Measurements from ENCODE around the gene MYOM1.

Gene MYOM1

DNA sequence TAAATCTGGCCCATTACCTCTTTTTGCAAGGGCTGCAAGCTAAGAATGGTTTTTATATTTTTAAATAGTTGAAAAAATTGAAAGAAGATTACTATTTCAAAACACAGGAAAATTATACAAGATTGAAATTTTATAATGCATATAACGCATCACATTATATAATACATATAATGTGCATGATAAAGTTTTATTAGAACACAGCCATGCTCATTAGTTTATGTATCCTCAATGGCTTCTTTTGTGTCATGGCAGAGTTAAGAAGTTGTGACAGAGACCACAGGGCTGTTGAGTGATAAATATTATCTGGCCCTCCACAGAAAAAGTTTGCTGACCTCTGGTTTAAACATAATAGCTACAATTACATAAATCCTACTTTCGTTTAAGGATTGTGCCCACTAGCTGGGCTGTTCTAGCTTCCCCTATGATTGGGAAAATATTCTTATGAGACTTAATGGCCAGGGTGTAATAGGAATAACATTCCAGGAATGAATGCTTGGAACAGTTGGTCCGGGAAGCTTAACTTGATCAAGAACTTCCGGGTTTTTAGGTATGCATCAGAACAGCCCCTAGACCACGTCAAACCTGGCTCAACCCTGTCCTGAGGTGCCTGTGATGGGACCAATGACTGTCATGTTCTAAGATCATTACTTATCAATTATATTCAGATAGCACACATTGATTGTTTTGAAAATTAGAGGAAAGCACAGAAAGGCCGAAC is 108.1 kb downstream of the MYOM1 start:
- FAIRE-seq: no peak

DNA sequence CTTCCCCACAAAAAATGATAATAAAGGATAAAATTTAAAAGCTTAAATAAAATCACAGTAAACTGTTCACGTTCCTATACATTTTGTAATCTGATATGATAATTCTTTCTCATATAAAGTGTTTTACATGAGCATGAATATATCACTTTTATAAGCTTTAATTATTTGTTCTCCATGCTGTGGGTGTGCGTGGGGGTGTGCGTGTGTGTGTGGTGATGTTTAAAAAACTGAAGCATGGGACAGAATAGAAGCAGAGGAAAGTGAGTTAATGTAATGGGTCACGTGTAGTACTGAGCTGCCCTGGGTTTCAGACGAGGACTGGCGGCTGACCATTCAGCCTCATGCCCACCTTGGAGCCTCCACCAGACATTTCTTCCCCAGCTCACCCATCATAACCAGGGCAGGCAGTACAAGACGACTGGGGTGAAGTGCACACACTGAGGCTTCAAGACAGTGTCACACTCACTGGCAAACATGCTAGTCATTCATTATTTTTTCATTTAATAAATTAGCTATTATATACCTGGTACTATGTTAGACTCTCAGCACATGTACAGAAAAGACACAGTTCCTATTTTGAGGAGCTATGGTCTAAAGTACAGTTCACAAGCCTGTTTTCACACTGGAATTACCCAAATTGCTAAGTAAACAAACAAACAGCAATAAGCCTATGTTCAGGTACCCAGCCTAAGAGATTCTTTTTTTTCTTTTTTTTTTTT is 109.6 kb downstream of the MYOM1 start:
- no peak for FAIRE-seq

DNA sequence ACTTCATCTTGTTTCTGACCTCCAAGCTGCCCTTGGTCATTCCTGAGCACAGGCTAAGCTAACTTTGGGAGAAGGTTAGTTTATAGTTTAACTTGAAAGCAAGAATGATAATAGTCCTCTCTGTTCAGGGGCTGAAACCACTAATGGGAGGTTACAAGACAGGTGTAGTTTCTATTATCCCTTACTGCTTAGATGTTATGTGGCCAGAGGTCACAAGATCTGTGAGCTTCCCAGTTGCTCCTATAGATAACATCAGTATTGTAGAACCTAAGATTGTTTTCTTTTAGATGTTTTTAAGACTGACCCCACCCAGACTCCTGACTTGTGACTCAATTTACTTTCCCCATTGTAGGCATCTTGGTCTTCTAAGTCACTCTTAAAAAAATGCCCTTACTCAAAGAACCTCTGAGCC is 112.0 kb downstream of the MYOM1 start:
- FAIRE-seq: no peak

DNA sequence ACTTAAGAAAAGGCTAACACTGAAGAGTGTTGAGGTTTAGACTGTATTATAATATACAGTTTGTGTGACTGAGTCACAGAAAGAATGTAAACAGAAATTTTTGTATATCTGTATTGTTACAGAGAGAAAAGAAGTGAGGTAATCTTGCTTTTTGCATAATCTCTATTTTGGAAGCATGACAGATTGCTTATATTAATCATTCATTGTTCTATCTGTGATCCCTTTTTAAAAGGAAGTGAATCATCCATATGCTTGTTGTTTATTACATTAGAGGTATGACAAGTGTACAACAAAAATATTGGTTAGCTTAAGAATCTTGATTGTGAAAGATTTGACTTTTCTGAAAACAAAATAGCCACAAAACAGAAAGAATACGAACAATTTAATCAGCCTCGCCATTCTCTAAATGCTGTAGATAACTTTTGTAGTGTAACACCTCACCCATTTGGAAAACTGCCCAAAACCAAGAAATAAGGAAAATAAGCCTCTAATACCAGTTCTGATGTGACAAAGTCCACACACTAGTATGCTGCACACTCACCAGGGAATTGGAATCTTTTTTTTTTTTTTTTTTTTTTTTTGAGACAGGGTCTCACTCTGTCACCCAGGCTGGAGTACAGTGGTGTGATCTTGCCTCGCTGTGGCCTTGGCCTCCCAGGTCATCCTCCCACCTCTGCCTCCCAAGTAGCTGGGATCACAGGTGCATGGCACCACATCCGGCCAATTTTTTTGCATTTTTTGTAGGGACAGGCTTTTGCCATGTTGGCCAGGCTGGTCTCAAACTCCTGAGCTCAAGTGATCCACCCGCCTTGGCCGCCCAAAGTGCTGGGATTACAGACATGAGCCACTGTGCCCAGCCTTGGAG is 115.3 kb downstream of the MYOM1 start:
- no peak for FAIRE-seq

DNA sequence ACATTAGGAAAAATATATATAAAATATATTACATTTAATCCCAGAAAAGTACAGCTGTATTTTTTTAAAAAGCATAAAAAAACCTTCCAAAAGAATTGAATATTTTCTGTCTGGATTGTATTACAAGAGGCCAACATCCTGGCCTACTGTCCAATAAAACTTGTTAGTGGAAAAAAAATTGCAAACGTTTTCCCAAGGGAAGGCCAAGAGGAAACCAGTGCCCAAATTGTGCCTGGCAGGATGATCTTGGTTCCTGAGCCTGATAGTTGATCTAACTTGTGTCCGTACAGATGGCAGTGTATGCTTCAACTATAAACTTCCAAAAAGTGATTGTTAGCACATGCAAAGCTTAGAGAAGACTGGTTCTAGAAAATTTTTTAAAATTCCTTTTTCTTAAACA is 116.2 kb downstream of the MYOM1 start:
- no peak for FAIRE-seq

DNA sequence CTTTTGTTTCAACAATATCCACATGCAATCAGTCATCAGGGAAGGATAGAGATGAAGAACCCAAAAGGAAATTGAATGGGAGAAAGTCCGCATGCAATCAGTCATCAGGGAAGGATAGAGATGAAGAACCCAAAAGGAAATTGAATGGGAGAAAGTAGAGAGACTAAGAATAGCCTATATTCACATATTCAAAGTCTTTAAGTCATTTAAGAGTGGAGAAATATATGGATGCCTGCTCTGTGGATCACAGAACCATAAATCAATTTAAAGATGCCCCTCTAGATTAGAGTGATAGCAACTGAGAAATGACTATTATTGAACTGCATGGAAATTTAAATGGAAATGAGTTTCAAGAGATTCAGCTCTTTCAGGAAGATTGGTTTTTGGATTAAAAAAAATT is 116.8 kb downstream of the MYOM1 start:
- no peak for FAIRE-seq

DNA sequence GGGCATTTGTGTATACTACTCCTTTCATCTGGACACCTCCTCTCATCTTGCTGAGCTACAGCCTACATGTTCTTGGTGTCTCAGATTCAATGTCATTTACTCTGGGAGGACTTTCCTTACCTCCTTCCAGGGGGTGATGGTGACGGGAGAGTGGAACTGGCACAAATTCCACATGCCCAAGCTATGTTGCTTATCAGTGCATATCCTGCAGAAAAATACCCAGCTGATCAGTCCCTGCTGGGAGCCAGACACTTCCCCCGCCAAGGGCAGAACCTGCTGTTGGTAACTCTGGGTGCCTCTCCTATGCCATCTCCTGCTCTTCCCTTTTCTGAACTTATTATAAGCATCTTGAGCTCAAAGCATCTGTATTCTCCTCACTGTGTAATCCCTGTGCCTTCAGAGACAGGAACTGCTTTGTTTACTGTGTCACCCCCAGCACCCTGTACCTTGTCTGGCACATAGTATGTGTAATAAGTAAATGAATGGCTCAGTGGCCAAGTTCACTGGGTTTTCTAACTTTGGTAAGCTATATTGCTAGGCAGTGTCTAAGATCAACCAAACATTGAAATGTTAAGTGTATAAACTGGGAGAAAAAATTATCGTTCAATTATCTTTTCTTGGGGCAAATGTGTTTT is 119.2 kb downstream of the MYOM1 start:
- no peak for FAIRE-seq

DNA sequence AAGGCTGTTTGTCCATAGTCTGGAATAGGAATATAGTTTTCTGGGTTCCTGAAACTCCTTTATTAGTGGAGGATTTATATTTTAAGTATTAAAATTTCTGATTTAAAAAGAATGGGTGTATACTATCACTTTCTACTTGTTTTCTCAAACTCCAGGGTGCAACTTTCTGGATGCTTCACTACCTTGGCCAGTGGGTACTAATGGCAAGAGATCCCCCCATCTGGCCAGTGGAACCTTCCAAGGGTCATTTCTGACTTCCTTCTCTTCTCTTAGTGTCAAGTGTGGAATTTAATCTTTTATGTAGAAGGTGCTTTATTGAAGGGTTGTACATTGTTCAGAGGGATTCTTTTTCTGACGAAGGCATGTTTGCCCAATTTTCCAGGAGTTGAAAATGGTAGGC is 120.4 kb downstream of the MYOM1 start:
- no peak for FAIRE-seq

DNA sequence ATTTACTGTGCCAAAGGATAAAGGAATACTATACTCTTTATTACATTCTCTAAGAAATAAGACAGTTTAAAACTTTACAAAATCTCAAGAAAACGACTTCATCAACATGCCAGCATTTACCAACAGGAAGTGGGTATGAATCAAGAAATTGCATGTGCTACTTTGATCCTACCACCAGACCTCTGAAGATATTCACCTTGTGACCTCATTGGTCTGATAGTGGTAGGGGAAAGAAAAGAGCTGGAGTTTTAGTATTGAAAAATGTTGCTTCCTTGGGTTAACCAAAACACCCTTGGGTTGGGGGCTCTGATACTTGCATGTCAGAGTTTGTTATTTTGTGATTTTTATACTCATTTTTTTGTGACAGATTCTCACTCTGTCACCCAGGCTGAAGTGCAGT is 122.7 kb downstream of the MYOM1 start:
- no peak for FAIRE-seq

DNA sequence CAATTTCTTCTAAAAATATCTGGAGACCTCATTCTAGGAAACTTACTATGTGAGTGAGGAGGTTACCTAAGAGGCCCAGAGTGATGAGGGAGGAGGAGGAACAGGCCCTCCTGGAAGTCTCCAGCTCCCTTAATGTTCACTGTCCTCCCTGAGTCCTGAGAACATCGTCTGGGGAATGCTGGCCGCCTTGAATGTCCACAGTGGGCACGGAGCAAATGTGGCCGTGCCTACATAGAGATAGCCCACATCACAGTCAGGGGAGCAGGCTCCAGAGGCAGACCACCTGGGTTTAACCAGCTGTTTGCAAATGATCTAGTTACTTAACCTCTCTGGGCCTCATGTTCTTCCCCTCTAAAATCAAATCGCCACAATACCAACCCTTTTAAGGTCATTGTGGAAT is 123.8 kb downstream of the MYOM1 start:
- no peak for FAIRE-seq

DNA sequence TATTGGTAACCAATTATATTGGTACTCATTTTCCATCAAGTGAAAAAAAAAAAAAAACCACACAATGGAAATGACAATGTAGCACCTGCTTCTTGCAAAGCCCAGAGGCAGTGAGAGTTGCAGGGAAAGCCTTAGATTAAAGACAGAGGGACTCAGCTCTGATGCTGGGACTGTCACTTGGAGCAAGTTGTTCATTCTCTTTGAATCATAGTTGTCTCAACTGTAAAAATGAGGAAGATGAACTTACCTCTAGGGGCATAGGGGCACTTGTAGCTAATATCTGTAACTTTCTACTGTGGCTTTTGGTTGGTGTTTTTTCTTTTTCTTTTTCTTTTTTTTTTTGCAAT is 125.5 kb downstream of the MYOM1 start:
- no peak for FAIRE-seq

DNA sequence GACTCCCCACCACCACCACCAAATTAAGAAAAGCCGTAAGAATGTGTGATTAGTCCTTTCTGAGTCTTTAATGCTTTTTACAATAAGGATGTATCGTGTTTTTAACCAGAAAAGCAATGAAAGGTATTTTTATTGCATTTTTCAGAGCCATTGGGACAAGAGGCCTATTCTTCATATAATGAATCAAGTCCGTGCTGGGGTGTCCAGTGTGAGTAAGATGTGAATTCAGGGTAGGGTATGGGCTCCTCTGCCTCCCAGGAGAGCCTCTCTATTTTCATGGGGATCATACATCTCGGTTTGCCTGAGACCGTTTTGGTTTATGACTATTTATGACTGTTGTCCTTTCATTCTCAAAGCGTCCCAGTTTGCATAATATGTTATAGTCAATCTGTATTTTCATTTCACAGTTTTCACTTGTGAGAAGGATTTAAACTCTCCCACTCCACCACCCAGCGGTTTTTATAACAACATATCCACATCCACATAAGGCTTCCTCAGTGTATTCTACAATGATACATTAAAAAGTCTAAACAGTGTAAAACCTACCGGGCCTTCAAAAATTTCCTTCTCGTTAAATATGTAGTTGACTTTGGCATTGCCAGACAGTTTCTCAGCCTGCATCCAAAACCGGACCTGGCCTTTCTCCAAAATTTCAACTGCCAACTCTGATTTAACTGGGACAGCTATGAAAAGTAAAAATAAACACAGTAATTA is 126.0 kb downstream of the MYOM1 start:
- FAIRE-seq: no peak

DNA sequence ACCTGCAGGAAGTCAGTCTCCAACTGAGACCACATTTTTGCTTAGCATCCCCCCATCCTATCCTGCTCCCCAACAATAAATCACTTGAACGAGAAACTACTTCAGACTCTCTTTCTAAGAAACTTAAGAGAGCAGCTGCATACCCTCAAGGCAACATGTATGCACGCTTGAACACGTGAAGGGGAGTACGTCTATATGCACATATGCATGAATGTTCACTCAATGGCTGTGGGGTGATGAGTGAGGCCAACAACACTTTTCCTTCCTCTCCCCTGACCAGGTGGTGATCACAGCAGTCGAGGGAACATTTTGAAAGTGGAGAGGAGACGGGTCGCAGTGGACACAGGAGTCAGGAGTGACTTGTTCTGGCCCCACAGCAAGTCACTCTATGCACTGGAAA is 127.0 kb downstream of the MYOM1 start:
- no peak for FAIRE-seq

DNA sequence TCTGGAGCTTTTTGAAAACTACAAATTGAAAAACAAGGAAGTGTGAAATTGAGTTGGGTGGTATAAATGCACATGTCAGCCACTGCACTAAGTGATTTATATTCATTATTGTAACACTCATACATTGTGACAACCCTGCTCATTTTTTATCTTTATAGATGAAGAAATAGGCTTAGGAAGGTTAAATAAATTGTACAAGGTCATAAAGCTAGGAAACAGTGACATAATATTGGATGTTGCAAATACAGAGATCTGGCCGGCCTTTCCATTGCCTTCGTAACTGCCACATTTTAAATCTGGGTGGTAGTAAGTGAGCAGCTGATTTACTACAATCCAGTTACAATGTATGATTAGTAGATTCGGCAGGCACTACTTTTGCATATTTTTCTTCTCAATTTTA is 130.2 kb downstream of the MYOM1 start:
- FAIRE-seq: no peak

DNA sequence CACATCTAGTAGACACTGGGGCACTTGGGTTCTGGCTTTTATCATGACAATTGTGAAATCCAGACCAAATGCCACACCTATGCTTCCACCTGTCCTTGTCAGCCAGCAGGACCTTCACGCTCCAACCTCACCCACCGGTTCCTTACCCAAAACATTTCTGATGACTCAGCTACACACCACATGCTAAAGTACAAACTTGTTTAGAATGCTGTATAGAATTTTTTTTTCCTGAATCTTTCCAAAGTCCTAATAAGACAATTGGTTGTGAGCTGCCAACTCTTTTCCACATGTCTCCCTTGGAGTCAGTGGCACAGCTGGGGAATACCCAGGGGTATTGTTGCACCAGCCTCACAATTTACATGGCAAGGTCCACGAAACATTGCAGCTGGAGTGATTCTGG is 131.3 kb downstream of the MYOM1 start:
- FAIRE-seq: no peak

DNA sequence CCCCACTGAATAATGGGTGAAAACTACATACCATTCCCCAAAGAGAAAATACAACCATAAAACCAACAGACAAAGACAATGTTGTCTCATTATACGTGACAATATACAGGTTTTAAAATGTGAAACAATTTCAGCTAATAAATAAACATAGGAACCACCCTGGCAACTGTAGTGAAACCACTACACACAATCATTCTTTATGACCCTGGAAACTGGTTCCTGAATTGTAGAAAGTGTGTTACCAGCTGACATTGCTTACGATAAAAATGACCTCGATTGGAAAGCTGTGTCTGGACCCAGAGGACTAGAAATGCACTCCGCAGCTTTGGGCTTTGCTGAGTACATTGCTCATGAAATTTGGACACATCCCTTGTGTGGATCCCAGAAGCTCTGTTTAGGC is 132.9 kb downstream of the MYOM1 start:
- FAIRE-seq: no peak

DNA sequence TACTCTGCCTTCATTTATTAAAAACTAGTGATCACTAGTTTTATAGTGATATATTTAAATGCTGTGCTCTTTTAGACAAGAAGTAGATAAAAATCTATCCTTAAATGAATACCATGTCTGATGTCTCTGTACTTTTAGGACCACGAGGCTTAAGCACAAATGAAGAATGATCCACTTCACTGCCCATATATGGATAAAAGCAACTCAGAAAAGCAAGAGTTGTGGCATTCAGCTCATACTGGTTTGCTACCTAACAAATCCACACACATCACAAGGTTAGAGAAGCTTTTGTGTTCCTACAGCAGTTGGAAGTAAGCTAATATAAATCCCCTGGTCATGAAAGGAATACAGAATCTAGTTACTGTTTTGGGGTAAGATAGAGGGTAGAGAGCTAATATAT is 134.2 kb downstream of the MYOM1 start:
- FAIRE-seq: no peak

DNA sequence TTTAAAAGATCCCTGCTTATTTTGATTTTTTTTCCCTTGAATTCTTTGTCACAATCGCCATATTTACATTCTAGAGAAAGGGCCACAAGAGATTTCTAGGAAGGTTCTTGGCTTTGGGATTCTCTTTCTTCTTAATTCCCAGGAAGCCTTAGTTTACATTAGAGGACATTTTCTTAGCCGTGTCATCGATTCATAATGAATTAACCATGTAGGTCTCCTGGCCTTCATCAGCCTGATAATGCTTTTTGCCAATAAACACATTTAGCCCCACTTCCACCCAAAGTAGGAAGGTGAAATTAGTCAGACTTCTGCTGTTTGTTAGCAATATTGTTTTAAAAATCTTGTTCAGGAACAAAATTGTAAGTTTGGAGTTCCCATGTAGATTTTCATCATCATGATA is 135.6 kb downstream of the MYOM1 start:
- FAIRE-seq: no peak

DNA sequence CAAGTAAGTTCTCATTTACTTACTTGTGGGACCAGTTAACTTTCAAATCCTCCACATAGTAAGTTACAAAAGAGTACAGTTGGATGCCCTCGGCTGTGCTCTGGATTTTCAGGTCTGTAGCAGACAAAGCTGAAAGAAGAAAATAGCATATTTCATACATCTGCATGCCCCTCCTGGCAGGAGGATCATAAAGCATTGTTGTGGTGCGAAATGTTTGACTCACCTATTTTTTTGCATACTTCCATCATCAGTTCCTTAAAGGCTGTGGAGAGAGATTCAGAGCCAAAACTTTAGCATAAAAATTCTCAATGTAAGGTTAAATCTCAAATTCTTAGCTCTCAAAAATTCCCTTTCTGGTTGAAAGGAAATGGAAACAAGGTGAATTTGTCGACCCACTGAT is 136.0 kb downstream of the MYOM1 start:
- no peak for FAIRE-seq

DNA sequence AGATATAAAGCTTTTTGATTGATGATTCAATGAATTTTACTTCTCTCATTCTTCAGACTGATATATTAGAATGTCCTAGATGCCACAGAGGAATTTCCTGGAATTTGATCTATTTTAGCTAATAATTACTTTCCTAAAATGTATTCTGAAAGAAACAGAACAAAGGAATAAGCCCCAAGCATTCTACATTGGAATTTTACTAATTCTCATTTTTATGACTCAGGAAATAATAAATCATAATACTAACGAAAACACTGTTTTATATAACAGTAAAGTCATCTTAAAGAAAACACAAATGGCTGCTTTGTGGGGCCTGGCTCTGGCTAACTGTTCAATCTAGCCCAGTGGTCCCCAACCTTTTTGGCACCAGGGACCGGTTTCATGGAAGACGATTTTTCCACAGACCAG is 138.2 kb downstream of the MYOM1 start:
- FAIRE-seq: no peak

DNA sequence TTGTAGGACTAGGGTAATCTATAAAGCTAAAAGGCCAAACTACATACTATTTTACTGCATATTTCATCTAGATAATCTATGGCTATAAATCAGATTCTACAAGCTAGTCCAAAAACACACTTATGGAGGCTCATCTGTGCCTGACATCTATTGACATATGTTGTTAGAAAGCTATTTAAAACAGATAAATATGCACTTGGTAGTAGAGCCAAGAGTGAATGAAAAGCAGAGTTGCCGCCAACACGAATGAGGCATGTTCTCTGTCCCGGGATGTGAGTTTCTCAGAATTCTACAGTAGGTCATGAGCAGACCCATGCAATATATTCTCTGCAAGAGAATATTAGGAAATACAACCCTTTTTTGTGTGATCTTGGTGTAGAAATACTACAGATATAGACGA is 140.1 kb downstream of the MYOM1 start:
- no peak for FAIRE-seq

DNA sequence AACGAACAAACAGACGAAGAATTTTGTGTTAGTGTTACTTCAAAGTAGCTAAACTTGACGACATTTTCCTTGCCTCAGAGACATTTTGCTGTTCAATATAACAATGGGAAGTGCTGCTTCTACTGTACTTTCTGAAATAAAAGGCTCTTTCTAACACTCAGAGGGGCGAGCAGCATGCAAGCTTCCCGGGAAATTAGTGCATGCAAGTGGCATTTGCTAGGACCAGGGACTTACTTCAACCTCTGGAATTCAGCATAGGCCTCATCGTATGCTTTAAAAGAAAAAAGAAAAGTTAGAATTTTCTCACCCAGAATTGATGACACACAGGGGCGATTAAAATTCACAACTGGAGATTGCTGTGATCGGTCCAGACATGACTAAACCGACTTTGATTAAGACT is 144.3 kb downstream of the MYOM1 start:
- FAIRE-seq: no peak

DNA sequence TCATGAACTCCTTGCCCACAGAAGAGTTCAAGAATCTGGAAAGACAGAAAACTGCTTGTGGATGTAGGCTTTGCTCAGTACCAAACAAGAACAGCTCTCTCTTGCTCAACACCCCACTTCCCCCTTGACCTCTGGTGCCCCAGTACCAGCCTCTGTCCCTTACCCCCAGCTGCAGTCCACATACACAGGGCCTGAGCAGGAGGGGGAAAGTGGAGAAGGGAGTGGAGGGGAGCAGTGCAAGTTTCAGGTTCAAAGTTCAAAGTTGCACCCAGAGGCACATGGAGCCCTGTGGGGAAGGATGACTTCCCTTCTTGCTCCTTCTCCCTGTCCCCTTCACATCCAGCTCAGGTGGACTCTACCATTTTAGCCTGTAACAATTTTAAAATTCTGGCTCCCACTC is 145.7 kb downstream of the MYOM1 start:
- FAIRE-seq: no peak

Data from TTC549 (cell line).